ENCODE measurements around the gene RSF1. TPM values are rescaled to one million over a fixed set of nuclear protein-coding genes. Genes with fewer than 3 reads are reported as not detected.

The RSF1 gene
- total RNA-seq, 1 experiment from 2014 or later, result 43.1 TPM

GRCh38 chr11:77672264-77672663, 148.3 kb downstream of the RSF1 start (continued):
- no peak for TF ChIP-seq YY1 (IDR thresholded peaks at IDR 0.05; ENCODE audit: extremely low read depth, insufficient replicate concordance, low read depth, low read length)
- no peak for TF ChIP-seq POLR2A (IDR thresholded peaks at IDR 0.05; ENCODE audit: borderline replicate concordance, extremely low read depth, insufficient read depth, insufficient read length)
- no peak for TF ChIP-seq TCF7L2 (IDR thresholded peaks at IDR 0.05; ENCODE audit: borderline replicate concordance, extremely low read depth, insufficient read depth, insufficient read length)
- TF ChIP-seq SP1 (IDR thresholded peaks at IDR 0.05; ENCODE audit: low read depth), result no peak

- no peak overlapping the region for H3K9ac ChIP-seq (ENCODE audit: low read length)
- H3K9me3 ChIP-seq (ENCODE audit: control insufficient read depth in 1 of 2, insufficient read depth in 1 of 2, low read depth in 1 of 2, low read length in 2 of 2), result no peaks in the 10 kb centered on the region
- intact Hi-C loops (cut with micrococcal nuclease), result no loop called here
- H3K4me2 ChIP-seq (ENCODE audit: low read length), result no peak overlapping the region
- no peak for ATAC-seq
- no peak overlapping the region for H3K27ac ChIP-seq (ENCODE audit: low read depth, low read length)
- peaks cover 8 to 29% of the 10 kb centered on the region in 2 experiments; a peak in 3 of 4 replicates for H3K36me3 ChIP-seq (ENCODE audit: control insufficient read depth in 1 of 2, insufficient read depth in 2 of 2, low read length in 2 of 2)
- no peak overlapping the region for H3K4me3 ChIP-seq (replicated peaks in 1 of 2; ENCODE audit: low read depth in 1 of 2, low read length in 2 of 2)
- POLR2A ChIA-PET, result no interaction called here
- H3K79me2 ChIP-seq (ENCODE audit: insufficient read depth, low read length), result no peaks in the 10 kb centered on the region
- no TSS peak for BruUV-seq (replicated peaks)
- DNase-seq (ENCODE audit: low read depth, low spot score), result no peak
- CTCF ChIA-PET, result no interaction called here
- no peaks in the 10 kb centered on the region for H3K9me2 ChIP-seq (ENCODE audit: insufficient read depth)
- H2AFZ ChIP-seq (ENCODE audit: low read depth, low read length, poor library complexity, severe bottlenecking), result no peak overlapping the region
- no peaks in the 10 kb centered on the region for H3K4me1 ChIP-seq (ENCODE audit: control insufficient read depth in 1 of 2, insufficient read depth in 2 of 2, low read length in 2 of 2)
- no peaks in the 10 kb centered on the region for H3K27me3 ChIP-seq (ENCODE audit: insufficient read depth, low read length)
- RAD21 ChIA-PET (ENCODE audit: low non-redundant PET in 1 of 2, low total read pairs in 2 of 2, uncharacterized antibody in 2 of 2, unreplicated experiment in 2 of 2), result no interaction called here
- H4K20me1 ChIP-seq (ENCODE audit: insufficient read depth), result no peaks in the 10 kb centered on the region
- TF ChIP-seq SRF (IDR thresholded peaks at IDR 0.05; ENCODE audit: low read depth), result no peak
- TF ChIP-seq, protein P1, sequence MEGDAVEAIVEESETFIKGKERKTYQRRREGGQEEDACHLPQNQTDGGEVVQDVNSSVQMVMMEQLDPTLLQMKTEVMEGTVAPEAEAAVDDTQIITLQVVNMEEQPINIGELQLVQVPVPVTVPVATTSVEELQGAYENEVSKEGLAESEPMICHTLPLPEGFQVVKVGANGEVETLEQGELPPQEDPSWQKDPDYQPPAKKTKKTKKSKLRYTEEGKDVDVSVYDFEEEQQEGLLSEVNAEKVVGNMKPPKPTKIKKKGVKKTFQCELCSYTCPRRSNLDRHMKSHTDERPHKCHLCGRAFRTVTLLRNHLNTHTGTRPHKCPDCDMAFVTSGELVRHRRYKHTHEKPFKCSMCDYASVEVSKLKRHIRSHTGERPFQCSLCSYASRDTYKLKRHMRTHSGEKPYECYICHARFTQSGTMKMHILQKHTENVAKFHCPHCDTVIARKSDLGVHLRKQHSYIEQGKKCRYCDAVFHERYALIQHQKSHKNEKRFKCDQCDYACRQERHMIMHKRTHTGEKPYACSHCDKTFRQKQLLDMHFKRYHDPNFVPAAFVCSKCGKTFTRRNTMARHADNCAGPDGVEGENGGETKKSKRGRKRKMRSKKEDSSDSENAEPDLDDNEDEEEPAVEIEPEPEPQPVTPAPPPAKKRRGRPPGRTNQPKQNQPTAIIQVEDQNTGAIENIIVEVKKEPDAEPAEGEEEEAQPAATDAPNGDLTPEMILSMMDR (IDR thresholded peaks at IDR 0.05 in 2 of 3, conservative IDR thresholded peaks at IDR 0.05 in 1 of 3; ENCODE audit: borderline replicate concordance in 1 of 3, insufficient read depth in 1 of 3, low read depth in 2 of 3, low read length in 2 of 3), result no peak
- no peak for TF ChIP-seq EZH2phosphoT487 (IDR thresholded peaks at IDR 0.05; ENCODE audit: borderline replicate concordance)
- TF ChIP-seq TCF7L2 (IDR thresholded peaks at IDR 0.05; ENCODE audit: borderline replicate concordance, extremely low read depth, insufficient read depth, insufficient read length), result no peak
- no peak for TF ChIP-seq YY1 (IDR thresholded peaks at IDR 0.05; ENCODE audit: extremely low read depth, insufficient replicate concordance, low read depth, low read length)
- TF ChIP-seq CEBPB (IDR thresholded peaks at IDR 0.05; ENCODE audit: low read depth), result no peak
- TF ChIP-seq CBX3 (IDR thresholded peaks at IDR 0.05; ENCODE audit: low read depth), result no peak
- TF ChIP-seq FOSL1 (IDR thresholded peaks at IDR 0.05; ENCODE audit: low read depth), result no peak
- no peak for TF ChIP-seq SIN3A (IDR thresholded peaks at IDR 0.05; ENCODE audit: low read depth)
- TF ChIP-seq, protein P2, sequence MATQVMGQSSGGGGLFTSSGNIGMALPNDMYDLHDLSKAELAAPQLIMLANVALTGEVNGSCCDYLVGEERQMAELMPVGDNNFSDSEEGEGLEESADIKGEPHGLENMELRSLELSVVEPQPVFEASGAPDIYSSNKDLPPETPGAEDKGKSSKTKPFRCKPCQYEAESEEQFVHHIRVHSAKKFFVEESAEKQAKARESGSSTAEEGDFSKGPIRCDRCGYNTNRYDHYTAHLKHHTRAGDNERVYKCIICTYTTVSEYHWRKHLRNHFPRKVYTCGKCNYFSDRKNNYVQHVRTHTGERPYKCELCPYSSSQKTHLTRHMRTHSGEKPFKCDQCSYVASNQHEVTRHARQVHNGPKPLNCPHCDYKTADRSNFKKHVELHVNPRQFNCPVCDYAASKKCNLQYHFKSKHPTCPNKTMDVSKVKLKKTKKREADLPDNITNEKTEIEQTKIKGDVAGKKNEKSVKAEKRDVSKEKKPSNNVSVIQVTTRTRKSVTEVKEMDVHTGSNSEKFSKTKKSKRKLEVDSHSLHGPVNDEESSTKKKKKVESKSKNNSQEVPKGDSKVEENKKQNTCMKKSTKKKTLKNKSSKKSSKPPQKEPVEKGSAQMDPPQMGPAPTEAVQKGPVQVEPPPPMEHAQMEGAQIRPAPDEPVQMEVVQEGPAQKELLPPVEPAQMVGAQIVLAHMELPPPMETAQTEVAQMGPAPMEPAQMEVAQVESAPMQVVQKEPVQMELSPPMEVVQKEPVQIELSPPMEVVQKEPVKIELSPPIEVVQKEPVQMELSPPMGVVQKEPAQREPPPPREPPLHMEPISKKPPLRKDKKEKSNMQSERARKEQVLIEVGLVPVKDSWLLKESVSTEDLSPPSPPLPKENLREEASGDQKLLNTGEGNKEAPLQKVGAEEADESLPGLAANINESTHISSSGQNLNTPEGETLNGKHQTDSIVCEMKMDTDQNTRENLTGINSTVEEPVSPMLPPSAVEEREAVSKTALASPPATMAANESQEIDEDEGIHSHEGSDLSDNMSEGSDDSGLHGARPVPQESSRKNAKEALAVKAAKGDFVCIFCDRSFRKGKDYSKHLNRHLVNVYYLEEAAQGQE (IDR thresholded peaks at IDR 0.05; ENCODE audit: low read depth), result no peak
- no peak for TF ChIP-seq JUND (IDR thresholded peaks at IDR 0.05)
- TF ChIP-seq ZBTB33 (IDR thresholded peaks at IDR 0.05; ENCODE audit: extremely low read depth, insufficient replicate concordance, low read length), result no peak
- no peak for TF ChIP-seq EZH2 (IDR thresholded peaks at IDR 0.05)
- no peak for TF ChIP-seq ZFX (IDR thresholded peaks at IDR 0.05)
- no peak for TF ChIP-seq SP1 (IDR thresholded peaks at IDR 0.05; ENCODE audit: low read depth)
- TF ChIP-seq RAD21 (IDR thresholded peaks at IDR 0.05; ENCODE audit: low read depth), result no peak
- TF ChIP-seq ELF1 (IDR thresholded peaks at IDR 0.05; ENCODE audit: borderline replicate concordance, low read depth), result no peak
Observed at GRCh38 chr11:77669848-77670511, 150.5 kb downstream of the RSF1 start.

Measured in HCT116 (cell line).